GM12878 (cell line): ENCODE results near the gene TPO. TPM values are rescaled to one million over a fixed set of nuclear protein-coding genes. Genes with fewer than 3 reads are reported as not detected.

Source experiments
- ATAC-seq: fragments of 200-7000 bp; cut with Tn5 transposase; 3 replicates; pipeline ENCODE4 v1.9.1; 2020; ENCODE audit warnings: mild to moderate bottlenecking, moderate library complexity
- BruUV-seq: library from RNA; stranded (reverse); fragments of 400-500 nt; replicated peaks from 2 replicates; lab custom pipeline; 2021; lab: Mats Ljungman, UMichigan
- CTCF ChIA-PET: fragments of 300-600 bp; sonication (Branson Sonifier 250); formaldehyde crosslinking; extraction: SDS; loops from one replicate; lab custom pipeline; 2021; ENCODE audit warnings: inconsistent platforms; lab: Yijun Ruan, JAX
- POLR2A ChIA-PET: fragments of 350-600 bp; formaldehyde crosslinking; extraction: SDS; loops from one replicate; lab custom pipeline; 2021; ENCODE audit warnings: inconsistent platforms; lab: Charles Lee
- RAD21 ChIA-PET: fragments of 300-600 bp; sonication (Branson Sonifier 250); formaldehyde crosslinking; loops from one replicate; lab custom pipeline; 2023; ENCODE audit warnings: antibody characterized with exemption; ENCODE audit not compliant: unreplicated experiment; lab: Charles Lee
- SMC1A ChIA-PET: fragments of 300-600 bp; sonication (Branson Sonifier 250); formaldehyde crosslinking; loops from one replicate; lab custom pipeline; 2023; ENCODE audit not compliant: unreplicated experiment, uncharacterized antibody; lab: Charles Lee
- DNase-seq: peaks from one replicate; pipeline ENCODE4 v3.0.0-alpha.2; 2011; ENCODE audit warnings: low read depth, low spot score
- FAIRE-seq: peaks from 3 replicates; lab custom pipeline; 2011; peaks lifted over from hg19 to GRCh38; lab: Jason Lieb, UNC
- H2AFZ ChIP-seq: 2 replicates; pipeline ENCODE4 v1.6.0; 2011; ENCODE audit warnings: low read depth, low read length, control low read depth; ENCODE audit not compliant: control insufficient read depth
- H3K27ac ChIP-seq: 2 replicates; pipeline ENCODE4 v1.5.1; 2011; ENCODE audit warnings: control low read depth; ENCODE audit not compliant: control insufficient read depth, insufficient read depth
- H3K27me3 ChIP-seq, 2 experiments: replicated peaks in 1 of 2; 2 replicates each; pipeline versions ENCODE4 v1.6.0 to v1.6.1; 2011; ENCODE audit warnings: low read length in 1 of 2; ENCODE audit not compliant: control insufficient read depth in 2 of 2, insufficient read depth in 2 of 2
- H3K36me3 ChIP-seq, 2 experiments: 2 replicates each; pipeline ENCODE4 v1.5.1; 2011; ENCODE audit warnings: low read length in 1 of 2; ENCODE audit not compliant: control insufficient read depth in 2 of 2, insufficient read depth in 2 of 2
- H3K4me1 ChIP-seq: 2 replicates; pipeline ENCODE4 v1.6.1; 2011; ENCODE audit warnings: mild to moderate bottlenecking, low read length, moderate library complexity, mixed read lengths; ENCODE audit not compliant: control insufficient read depth, insufficient read depth
- H3K4me2 ChIP-seq: 2 replicates; pipeline ENCODE4 v1.6.0; 2011; ENCODE audit warnings: control low read depth; ENCODE audit not compliant: control insufficient read depth, insufficient read depth
- H3K4me3 ChIP-seq: fragments of 200-600 bp; sonication (generic); 2 replicates; pipeline ENCODE4 v1.5.1; 2016
- H3K79me2 ChIP-seq: 2 replicates; pipeline ENCODE4 v1.6.0; 2011; ENCODE audit warnings: low read length; ENCODE audit not compliant: control insufficient read depth, insufficient read depth
- H3K9ac ChIP-seq: 2 replicates; pipeline ENCODE4 v1.8.0; 2011; ENCODE audit warnings: low read length, control low read depth, mixed read lengths; ENCODE audit not compliant: control insufficient read depth, insufficient read depth
- H3K9me3 ChIP-seq: replicated peaks from 3 replicates; pipeline ENCODE4 v1.5.1; 2011; ENCODE audit warnings: mild to moderate bottlenecking, low read length; ENCODE audit not compliant: control insufficient read depth, insufficient read depth
- H4K20me1 ChIP-seq: 2 replicates; pipeline ENCODE4 v1.6.0; 2011; ENCODE audit not compliant: control insufficient read depth, insufficient read depth
- ATF3 ChIP-seq: IDR thresholded peaks from 2 replicates; pipeline ENCODE4 v1.6.1; 2011; ENCODE audit warnings: low read depth, mild to moderate bottlenecking, low read length, moderate library complexity, borderline replicate concordance; ENCODE audit errors: extremely low read depth
- BCLAF1 ChIP-seq: fragments of 450-650 bp; IDR thresholded peaks from 2 replicates; pipeline ENCODE4 v1.6.1; 2017; ENCODE audit warnings: antibody characterized with exemption, mild to moderate bottlenecking, moderate library complexity
- CREB1 ChIP-seq: IDR thresholded peaks from 2 replicates; pipeline ENCODE4 v1.6.1; 2012; ENCODE audit warnings: low read depth, mild to moderate bottlenecking, inconsistent platforms
- CREM ChIP-seq: IDR thresholded peaks from 2 replicates; pipeline ENCODE4 v1.6.1; 2014; ENCODE audit warnings: antibody characterized with exemption, low read depth
- JUND ChIP-seq: IDR thresholded peaks from 2 replicates; pipeline ENCODE4 v1.6.1; 2012; ENCODE audit warnings: low read depth, mild to moderate bottlenecking, low read length, improper control_type of control experiment, moderate library complexity
- NR2C2 ChIP-seq: IDR thresholded peaks from 2 replicates; pipeline ENCODE4 v1.6.1; 2011; ENCODE audit warnings: borderline replicate concordance, low read depth; ENCODE audit not compliant: control insufficient read depth, insufficient read length
- POLR2AphosphoS5 ChIP-seq: IDR thresholded peaks from 2 replicates; pipeline ENCODE4 v1.6.1; 2011; ENCODE audit warnings: mild to moderate bottlenecking, low read length, inconsistent platforms
- RB1 ChIP-seq: fragments of 450-650 bp; formaldehyde crosslinking; IDR thresholded peaks from 2 replicates; pipeline ENCODE4 v1.6.1; 2017; ENCODE audit warnings: mild to moderate bottlenecking, borderline replicate concordance
- RELA ChIP-seq: fragments of 450-650 bp; IDR thresholded peaks from 2 replicates; pipeline ENCODE4 v1.8.0; 2014; ENCODE audit warnings: borderline replicate concordance; ENCODE audit not compliant: partially characterized antibody
- SIX5 ChIP-seq: IDR thresholded peaks from 2 replicates; pipeline ENCODE4 v1.6.1; 2011; ENCODE audit warnings: mild to moderate bottlenecking, low read depth, low read length, moderate library complexity; ENCODE audit not compliant: severe bottlenecking
- SREBF1 ChIP-seq: IDR thresholded peaks from 2 replicates; pipeline ENCODE4 v1.6.1; 2012; ENCODE audit warnings: mild to moderate bottlenecking, low read length
- STAT3 ChIP-seq: IDR thresholded peaks from 2 replicates; pipeline ENCODE4 v1.6.1; 2011; ENCODE audit warnings: low read depth, low read length, improper control_type of control experiment
- SUPT20H ChIP-seq: IDR thresholded peaks from 2 replicates; pipeline ENCODE4 v1.6.1; 2011; ENCODE audit warnings: low read depth, mild to moderate bottlenecking, low read length, moderate library complexity, borderline replicate concordance; ENCODE audit not compliant: control insufficient read depth
- TCF7 ChIP-seq: IDR thresholded peaks from 2 replicates; pipeline ENCODE4 v1.6.1; 2014; ENCODE audit warnings: antibody characterized with exemption, borderline replicate concordance
- ZBTB11 ChIP-seq: fragments of 450-650 bp; formaldehyde crosslinking; IDR thresholded peaks from 2 replicates; pipeline ENCODE4 v1.5.0; 2022; ENCODE audit warnings: mild to moderate bottlenecking, missing genetic modification characterization
- ZNF24 ChIP-seq: fragments of 450-650 bp; IDR thresholded peaks from 2 replicates; pipeline ENCODE4 v1.6.1; 2017; ENCODE audit warnings: antibody characterized with exemption, mild to moderate bottlenecking
- ZZZ3 ChIP-seq: IDR thresholded peaks from 2 replicates; pipeline ENCODE4 v1.6.1; 2011; ENCODE audit warnings: low read depth; ENCODE audit not compliant: control insufficient read depth, insufficient read length
- WGBS: methylation state at CpG from one replicate; pipeline ENCODE4 v1.1.6; 2016; ENCODE audit warnings: low lambda C conversion rate; ENCODE audit not compliant: insufficient replicate concordance, insufficient coverage; ENCODE audit errors: missing lambda C conversion rate; 5-methylcytosine and 5-hydroxymethylcytosine counted together
- in situ Hi-C: fragments of 300-500 bp; cut with MboI; formaldehyde crosslinking; loops from 9 replicates; pipeline ENCODE4 v1.14.3; 2018; ENCODE audit warnings: mixed read lengths
- intact Hi-C: fragments of 100-400 bp; cut with micrococcal nuclease; formaldehyde crosslinking; loops from one replicate; pipeline ENCODE4 v1.14.2; 2022; ENCODE audit not compliant: unreplicated experiment
- polyA plus RNA-seq, 11 experiments: library from polyadenylated mRNA; depleted of rRNA in 4 of 11; unstranded in 6 of 11; stranded (reverse) in 5 of 11; fragments of >200 nt; fragmentation: Nextera tagmentation in 4 of 11; fragmentation: Illumina TruSeq in 1 of 11; extraction: Ambion mirVana in 4 of 11; extraction: Trizol in 1 of 11; gene quantifications; 1 replicate in 1 of 11; 2 replicates in 10 of 11; pipeline versions ENCODE4 v1.2.1 to v1.2.3, GENCODE V29; 2011 to 2016; ENCODE audit warnings: inconsistent platforms in 2 of 11, missing spikeins in 2 of 11, low read depth in 1 of 11
- total RNA-seq, 4 experiments: library from RNA; depleted of rRNA in 3 of 4; stranded (reverse); fragments of >200 nt in 3 of 4; fragmentation: Illumina TruSeq in 1 of 4; extraction: Trizol in 1 of 4; gene quantifications; 2 replicates each; pipeline versions ENCODE4 v1.2.1 to v1.2.3, GENCODE V29; 2013 to 2021

The TPO gene
- total and polyA plus RNA-seq, 10 of the 15 experiments (the other 5 are each of a cell fraction or from before 2014, with no cell fraction given): 0.07 to 0.11 TPM; not detected in 8

- no peak for TF ChIP-seq ZBTB11 (CRISPR knock-in tag)
These were observed 148.0 kb downstream of the TPO start (continued) for GRCh38 chr2:1561259-1561658.

- no TSS peak for BruUV-seq
- FAIRE-seq: no peak
- Histone ChIP-seq H4K20me1 (no peaks in the 10 kb centered on the region), H3K27ac (no peak overlapping the region), H3K4me2 (no peak overlapping the region), H3K4me3 (no peak overlapping the region), H3K9me3 (no peaks in the 10 kb centered on the region; the same call in 2 of the 3 replicates), H3K79me2 (no peaks in the 10 kb centered on the region), H3K9ac (no peak overlapping the region), H2AFZ (no peak overlapping the region), H3K4me1 (no peaks in the 10 kb centered on the region), H3K27me3 (no peaks in the 10 kb centered on the region), H3K36me3 (no peaks in the 10 kb centered on the region)
- RAD21 ChIA-PET: no interaction called here
- CTCF ChIA-PET: interaction anchor here (0.8 kb wide), 1 partner anchor 10 kb away, joined by 4 read pairs; no protein-coding TSS in a partner anchor
- in situ Hi-C loops (no loop called here), intact Hi-C loops (no loop called here)
- no peak for ATAC-seq
- SMC1A ChIA-PET: no interaction called here
- DNase-seq: no peak
- POLR2A ChIA-PET: no interaction called here
- WGBS: 57% methylated on average over 24 of the region's 24 CpGs
- TF ChIP-seq ZZZ3 (no peak), NR2C2 (no peak), JUND (no peak), POLR2AphosphoS5 (no peak), SIX5 (no peak), ATF3 (no peak), STAT3 (no peak), SREBF1 (no peak), BCLAF1 (no peak), TCF7 (no peak), RB1 (no peak), ZNF24 (no peak), SUPT20H (no peak), CREB1 (no peak), RELA (no peak), CREM (no peak)
These were observed 148.7 kb downstream of the TPO start for GRCh38 chr2:1561811-1562421.
